Stimulated activated naive B cell treated with anti-CD40 and anti-IgM and Interleukin-4, amounts not matched to agents 10 μg/mL and 1 μg/mL and 100 μg/mL, for 72 hours (primary cell): ENCODE results near the gene PDZD11.
"Not testable (repeated sequence)": the region's sequence is repeated elsewhere in the genome, so short reads cannot be mapped to it uniquely, and the experiment has no call there.

Experiments
- ATAC-seq, 2 donors: fragments of 150-1000 bp; cut with Tn5 transposase; replicated peaks; 2 replicates each; pipeline ENCODE4 v1.10.0; 2021; ENCODE audit warnings: moderate library complexity in 1 of 2
- DNase-seq: peaks from one replicate; pipeline ENCODE4 v3.0.0; 2021
- H3K27ac Mint-ChIP-seq: one replicate; pipeline ENCODE4 v1.8.0; 2022; ENCODE audit warnings: mild to moderate bottlenecking, mixed read lengths
- H3K27me3 Mint-ChIP-seq, 2 donors: one replicate each; pipeline ENCODE4 v1.8.0; 2022; ENCODE audit warnings: mixed read lengths in 2 of 2
- H3K36me3 Mint-ChIP-seq, 2 donors: one replicate each; pipeline ENCODE4 v1.8.0; 2022; ENCODE audit warnings: mixed read lengths in 2 of 2, mild to moderate bottlenecking in 1 of 2
- H3K4me1 Mint-ChIP-seq, 2 donors: one replicate each; pipeline ENCODE4 v1.8.0; 2022; ENCODE audit warnings: mixed read lengths in 2 of 2, mild to moderate bottlenecking in 1 of 2
- H3K4me3 Mint-ChIP-seq, 2 donors: one replicate each; pipeline ENCODE4 v1.8.0; 2022; ENCODE audit warnings: mild to moderate bottlenecking in 2 of 2, mixed read lengths in 2 of 2, moderate library complexity in 1 of 2
- H3K9me3 Mint-ChIP-seq, 2 donors: one replicate each; pipeline ENCODE4 v1.8.0; 2022; ENCODE audit warnings: mixed read lengths in 2 of 2, mild to moderate bottlenecking in 1 of 2

PDZD11 gene

GRCh38 chrX:70244881-70245280 is 44.8 kb downstream of the PDZD11 start:
- Mint-ChIP-seq H3K9me3 (no peaks in the 10 kb centered on the region), H3K4me3 (no peak overlapping the region), H3K27me3 (peaks cover 0 to 6% of the 10 kb centered on the region in 2 donors), H3K36me3 (no peaks in the 10 kb centered on the region), H3K27ac (no peak overlapping the region), H3K4me1 (no peaks in the 10 kb centered on the region)
- ATAC-seq (no peak), DNase-seq (no peak)

GRCh38 chrX:70243601-70244000 is 46.1 kb downstream of the PDZD11 start:
- not testable (repeated sequence) for H3K4me1 Mint-ChIP-seq, H3K9me3 Mint-ChIP-seq, ATAC-seq, H3K4me3 Mint-ChIP-seq, H3K36me3 Mint-ChIP-seq, H3K27ac Mint-ChIP-seq, H3K27me3 Mint-ChIP-seq, DNase-seq

- Mint-ChIP-seq H3K9me3 (no peaks in the 10 kb centered on the region), H3K4me3 (no peak overlapping the region), H3K27me3 (peaks cover 0 to 9% of the 10 kb centered on the region in 2 donors), H3K36me3 (no peaks in the 10 kb centered on the region), H3K27ac (no peak overlapping the region), H3K4me1 (no peaks in the 10 kb centered on the region)
- ATAC-seq: no peak
- no peak for DNase-seq
These were observed 48.2 kb downstream of the PDZD11 start for GRCh38 chrX:70241501-70241900.

- H3K27ac Mint-ChIP-seq: no peak overlapping the region
- H3K4me3 Mint-ChIP-seq: no peak overlapping the region
- no peaks in the 10 kb centered on the region for H3K4me1 Mint-ChIP-seq
- DNase-seq: no peak
- no peaks in the 10 kb centered on the region for H3K9me3 Mint-ChIP-seq
- peaks cover 0 to 9% of the 10 kb centered on the region in 2 donors for H3K27me3 Mint-ChIP-seq
- ATAC-seq: no peak
- H3K36me3 Mint-ChIP-seq: no peaks in the 10 kb centered on the region
These were observed 49.0 kb downstream of the PDZD11 start for GRCh38 chrX:70240751-70241150.
